GM10248 (cell line): ENCODE measurements around the gene SFXN4.
A peak's percentile ranks its signal among the peaks of the same experiment; 100 is the strongest.

Experiments used
- CTCF ChIA-PET: fragments of 300-600 bp; sonication (Branson Sonifier 250); formaldehyde crosslinking; extraction: SDS; loops from one replicate; lab custom pipeline; 2021; ENCODE audit warnings: antibody characterized with exemption; lab: Yijun Ruan, JAX
- POLR2A ChIA-PET: fragments of 350-650 bp; sonication (Branson Sonifier 250); formaldehyde crosslinking; extraction: SDS; loops from one replicate; lab custom pipeline; 2020; ENCODE audit warnings: antibody characterized with exemption; lab: Yijun Ruan, JAX
- DNase-seq: peaks from one replicate; pipeline ENCODE4 v3.0.0; 2012; ENCODE audit errors: extremely low spot score
- TF ChIP-seq, protein P1 (sequence below): IDR thresholded peaks from 2 replicates; pipeline ENCODE4 v1.5.1; 2012; ENCODE audit warnings: mild to moderate bottlenecking, low read depth; ENCODE audit errors: extremely low read depth, missing control alignments, control extremely low read depth

Gene SFXN4

GRCh38 chr10:119125942-119126341 lies 39.6 kb downstream of the SFXN4 start:
- CTCF ChIA-PET: interaction anchor here (1.1 to 1.6 kb wide), 2 partner anchors 25 to 33 kb away, joined by 3 read pairs; no protein-coding TSS in a partner anchor
- TF ChIP-seq, protein P1, sequence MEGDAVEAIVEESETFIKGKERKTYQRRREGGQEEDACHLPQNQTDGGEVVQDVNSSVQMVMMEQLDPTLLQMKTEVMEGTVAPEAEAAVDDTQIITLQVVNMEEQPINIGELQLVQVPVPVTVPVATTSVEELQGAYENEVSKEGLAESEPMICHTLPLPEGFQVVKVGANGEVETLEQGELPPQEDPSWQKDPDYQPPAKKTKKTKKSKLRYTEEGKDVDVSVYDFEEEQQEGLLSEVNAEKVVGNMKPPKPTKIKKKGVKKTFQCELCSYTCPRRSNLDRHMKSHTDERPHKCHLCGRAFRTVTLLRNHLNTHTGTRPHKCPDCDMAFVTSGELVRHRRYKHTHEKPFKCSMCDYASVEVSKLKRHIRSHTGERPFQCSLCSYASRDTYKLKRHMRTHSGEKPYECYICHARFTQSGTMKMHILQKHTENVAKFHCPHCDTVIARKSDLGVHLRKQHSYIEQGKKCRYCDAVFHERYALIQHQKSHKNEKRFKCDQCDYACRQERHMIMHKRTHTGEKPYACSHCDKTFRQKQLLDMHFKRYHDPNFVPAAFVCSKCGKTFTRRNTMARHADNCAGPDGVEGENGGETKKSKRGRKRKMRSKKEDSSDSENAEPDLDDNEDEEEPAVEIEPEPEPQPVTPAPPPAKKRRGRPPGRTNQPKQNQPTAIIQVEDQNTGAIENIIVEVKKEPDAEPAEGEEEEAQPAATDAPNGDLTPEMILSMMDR: no peak
- DNase-seq: no peak
- POLR2A ChIA-PET: no interaction called here

DNA sequence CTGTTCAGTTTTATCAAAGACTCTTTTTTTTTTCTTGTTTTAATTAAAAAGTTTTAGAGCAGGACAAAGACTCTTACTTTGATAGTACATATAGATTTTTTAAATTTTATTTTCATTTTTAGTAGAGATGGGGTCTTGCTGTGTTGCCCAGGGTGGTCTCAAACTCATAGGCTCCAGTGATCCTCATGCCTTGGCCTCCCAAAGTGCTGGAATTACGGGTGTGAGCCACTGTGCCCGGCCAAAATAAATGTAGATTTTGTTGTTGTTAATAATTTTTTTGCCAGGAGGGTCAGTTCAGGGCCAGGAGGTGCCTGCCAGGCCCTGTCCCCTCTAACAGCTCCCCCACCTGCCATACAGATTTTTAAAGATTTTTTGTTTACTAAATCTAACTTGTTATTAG lies 44.6 kb downstream of the SFXN4 start:
- CTCF ChIA-PET: interaction anchor here (1.0 kb wide), 1 partner anchor 19 kb away, joined by 3 read pairs; no protein-coding TSS in a partner anchor

GRCh38 chr10:119120413-119120867 lies 45.1 kb downstream of the SFXN4 start:
- CTCF ChIA-PET: interaction anchor here (1.0 to 1.8 kb wide), 3 partner anchors 11 to 20 kb away, joined by 3 to 6 read pairs (median 5); no protein-coding TSS in a partner anchor
- DNase-seq: peak; percentile 62
- POLR2A ChIA-PET: interaction anchor here (0.7 kb wide), 1 partner anchor 16 kb away, joined by 3 read pairs; no protein-coding TSS in a partner anchor
- TF ChIP-seq, protein P1: no peak

More for the DNA sequence above, 44.6 kb downstream of the SFXN4 start:
- TF ChIP-seq, protein P1: no peak
- DNase-seq: no peak
- POLR2A ChIA-PET: interaction anchor here (0.7 kb wide), 1 partner anchor 16 kb away, joined by 3 read pairs; no protein-coding TSS in a partner anchor

GRCh38 chr10:119119400-119119799 lies 46.1 kb downstream of the SFXN4 start:
- no peak for DNase-seq
- ChIA-PET POLR2A (interaction anchor here (0.7 kb wide), 1 partner anchor 132 kb away, joined by 6 read pairs; no protein-coding TSS in a partner anchor), CTCF (interaction anchor here (1.4 to 1.8 kb wide), 2 partner anchors 12 to 14 kb away, joined by 5 to 6 read pairs; no protein-coding TSS in a partner anchor)
- TF ChIP-seq, protein P1: no peak

DNA sequence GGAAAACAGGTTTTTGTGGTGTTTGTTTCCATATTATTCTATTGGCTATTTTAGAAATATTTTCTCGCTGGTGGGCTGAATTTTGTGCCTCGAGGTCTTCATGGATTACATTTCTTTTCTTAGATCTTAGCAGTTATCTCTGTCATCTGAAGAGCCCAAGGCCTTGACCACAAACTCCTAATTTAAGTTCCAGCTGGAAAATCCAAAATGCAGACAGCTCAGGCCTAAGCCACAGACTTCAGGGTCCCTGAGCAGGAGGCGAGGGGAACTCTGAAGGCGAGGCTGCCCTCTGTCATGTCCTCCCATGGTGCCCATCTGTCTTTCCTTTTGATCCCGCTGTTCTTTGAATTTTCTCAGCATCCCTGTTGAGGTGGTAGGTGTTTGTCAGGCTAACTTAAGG lies 47.3 kb downstream of the SFXN4 start:
- ChIA-PET POLR2A (interaction anchor here (0.6 kb wide), 2 partner anchors 102 to 128 kb away, joined by 3 to 7 read pairs; no protein-coding TSS in a partner anchor), CTCF (interaction anchor here (1.4 kb wide), 1 partner anchor 17 kb away, joined by 3 read pairs; no protein-coding TSS in a partner anchor)
- DNase-seq: no peak
- TF ChIP-seq, protein P1: no peak

- TF ChIP-seq, protein P1: no peak
- DNase-seq: no peak
- POLR2A ChIA-PET: no interaction called here
- CTCF ChIA-PET: interaction anchor here (1.0 kb wide), 2 partner anchors 15 to 48 kb away, joined by 3 read pairs; no protein-coding TSS in a partner anchor
Measured at GRCh38 chr10:119116326-119116951, 49.1 kb downstream of the SFXN4 start.
